Mesothelial cell of epicardium (in vitro differentiated cells): Measurements from ENCODE around the gene IFT172. TPM values are rescaled to one million over a fixed set of nuclear protein-coding genes. Genes with fewer than 3 reads are reported as not detected.

Source experiments
- DNase-seq, 2 experiments: peaks; one replicate each; pipeline ENCODE4 v3.0.0; 2021; ENCODE audit warnings: low spot score in 2 of 2; ENCODE audit not compliant: unreplicated experiment in 2 of 2
- H3K27ac Mint-ChIP-seq: 2 replicates; pipeline ENCODE4 v1.8.0; 2021; ENCODE audit warnings: mixed read lengths
- H3K27me3 Mint-ChIP-seq: 2 replicates; pipeline ENCODE4 v1.8.0; 2021; ENCODE audit warnings: low read depth, mixed read lengths
- H3K36me3 Mint-ChIP-seq: 2 replicates; pipeline ENCODE4 v1.8.0; 2021; ENCODE audit warnings: mixed read lengths
- H3K4me1 Mint-ChIP-seq: 2 replicates; pipeline ENCODE4 v1.8.0; 2021; ENCODE audit warnings: mixed read lengths
- H3K4me3 Mint-ChIP-seq: 2 replicates; pipeline ENCODE4 v1.8.0; 2021; ENCODE audit warnings: mild to moderate bottlenecking, moderate library complexity, mixed read lengths
- H3K9me3 Mint-ChIP-seq: 2 replicates; pipeline ENCODE4 v1.8.0; 2021; ENCODE audit warnings: mixed read lengths
- total RNA-seq: library from RNA; stranded (reverse); gene quantifications from 3 replicates; pipeline ENCODE4 v1.2.1, GENCODE V29; 2021
- TF ChIP-seq, protein P1 (sequence below): fragments of 200-600 bp; sonication (generic); IDR thresholded peaks from one replicate; pipeline ENCODE4 v1.5.0; 2021; ENCODE audit warnings: antibody characterized with exemption; ENCODE audit not compliant: unreplicated experiment

Gene IFT172
- total RNA-seq, 1 donor from 2014 or later: 68.0 TPM

GRCh38 chr2:27400348-27401135, 89.0 kb downstream of the IFT172 start:
- Mint-ChIP-seq H3K4me3 (no peak overlapping the region), H3K4me1 (no peaks in the 10 kb centered on the region), H3K27ac (peak overlapping the region; percentile 7), H3K9me3 (no peaks in the 10 kb centered on the region), H3K27me3 (no peaks in the 10 kb centered on the region), H3K36me3 (peaks cover 6% of the 10 kb centered on the region)
- TF ChIP-seq, protein P1, sequence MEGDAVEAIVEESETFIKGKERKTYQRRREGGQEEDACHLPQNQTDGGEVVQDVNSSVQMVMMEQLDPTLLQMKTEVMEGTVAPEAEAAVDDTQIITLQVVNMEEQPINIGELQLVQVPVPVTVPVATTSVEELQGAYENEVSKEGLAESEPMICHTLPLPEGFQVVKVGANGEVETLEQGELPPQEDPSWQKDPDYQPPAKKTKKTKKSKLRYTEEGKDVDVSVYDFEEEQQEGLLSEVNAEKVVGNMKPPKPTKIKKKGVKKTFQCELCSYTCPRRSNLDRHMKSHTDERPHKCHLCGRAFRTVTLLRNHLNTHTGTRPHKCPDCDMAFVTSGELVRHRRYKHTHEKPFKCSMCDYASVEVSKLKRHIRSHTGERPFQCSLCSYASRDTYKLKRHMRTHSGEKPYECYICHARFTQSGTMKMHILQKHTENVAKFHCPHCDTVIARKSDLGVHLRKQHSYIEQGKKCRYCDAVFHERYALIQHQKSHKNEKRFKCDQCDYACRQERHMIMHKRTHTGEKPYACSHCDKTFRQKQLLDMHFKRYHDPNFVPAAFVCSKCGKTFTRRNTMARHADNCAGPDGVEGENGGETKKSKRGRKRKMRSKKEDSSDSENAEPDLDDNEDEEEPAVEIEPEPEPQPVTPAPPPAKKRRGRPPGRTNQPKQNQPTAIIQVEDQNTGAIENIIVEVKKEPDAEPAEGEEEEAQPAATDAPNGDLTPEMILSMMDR: no peak
- no peak for DNase-seq

DNA sequence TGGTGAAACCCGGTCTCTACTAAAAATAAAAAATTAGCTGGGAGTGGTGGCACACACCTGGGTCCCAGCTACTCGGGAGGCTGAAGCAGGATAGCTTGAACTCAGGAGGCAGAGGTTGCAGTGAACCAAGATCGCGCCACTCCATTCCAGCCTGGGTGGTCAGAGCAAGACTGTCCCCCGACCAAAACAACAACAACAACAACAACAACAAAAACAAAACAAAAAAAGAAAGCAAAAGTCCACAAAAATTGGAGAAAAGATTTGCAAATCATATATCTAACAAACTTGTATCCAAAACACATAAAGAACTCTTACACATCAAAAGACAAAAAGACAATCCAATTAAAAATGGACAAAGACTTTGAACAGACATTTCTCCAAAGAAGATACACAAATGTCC, 90.6 kb downstream of the IFT172 start:
- Mint-ChIP-seq H3K36me3 (peaks cover 6% of the 10 kb centered on the region), H3K9me3 (no peaks in the 10 kb centered on the region), H3K27me3 (no peaks in the 10 kb centered on the region), H3K4me3 (no peak overlapping the region), H3K4me1 (no peaks in the 10 kb centered on the region), H3K27ac (no peak overlapping the region)
- DNase-seq: no peak
- TF ChIP-seq, protein P1: no peak

Other genes starting within 250 kb of the IFT172 start
- 2.3 to 3.4 TPM (median 3.1 TPM) in 3 replicates for gene SLC30A3, start 226.7 kb downstream of the IFT172 start, total RNA-seq
- 0.18 to 0.27 TPM in 2 of 3 replicates, not detected in the other for gene DNAJC5G, start 214.3 kb downstream of the IFT172 start, total RNA-seq
- gene TRIM54, start 207.3 kb downstream of the IFT172 start, total RNA-seq: 0.18 to 0.47 TPM (median 0.18 TPM) in 3 replicates
- gene UCN, start 181.3 kb downstream of the IFT172 start, total RNA-seq: 3.1 to 5.1 TPM (median 4.4 TPM) in 3 replicates
- 65.8 to 70.0 TPM (median 68.3 TPM) in 3 replicates for gene MPV17, start 166.6 kb downstream of the IFT172 start, total RNA-seq
- gene GTF3C2, start 133.0 kb downstream of the IFT172 start, total RNA-seq: 87.5 to 90.1 TPM (median 89.3 TPM) in 3 replicates
- 42.2 to 49.0 TPM (median 47.1 TPM) in 3 replicates for gene EIF2B4, start 119.4 kb downstream of the IFT172 start, total RNA-seq
- 83.0 to 88.4 TPM (median 88.2 TPM) in 3 replicates for gene SNX17, start 119.1 kb downstream of the IFT172 start, total RNA-seq
- gene ZNF513, start 109.0 kb downstream of the IFT172 start, total RNA-seq: 25.0 to 25.7 TPM (median 25.1 TPM) in 3 replicates
- gene PPM1G, start 80.2 kb downstream of the IFT172 start, total RNA-seq: 60.0 to 63.7 TPM (median 62.4 TPM) in 3 replicates
- gene NRBP1, start 61.1 kb downstream of the IFT172 start, total RNA-seq: 126 to 130 TPM (median 129 TPM) in 3 replicates
- gene KRTCAP3, start 47.4 kb downstream of the IFT172 start, total RNA-seq: 24.5 to 26.1 TPM (median 25.5 TPM) in 3 replicates
- gene FNDC4, start 5.5 kb upstream of the IFT172 start, total RNA-seq: 8.1 to 8.4 TPM (median 8.4 TPM) in 3 replicates
- not detected in 3 replicates for gene GCKR, start 7.1 kb upstream of the IFT172 start, total RNA-seq
- 65.6 to 75.1 TPM (median 72.8 TPM) in 3 replicates for gene ZNF512, start 93.3 kb upstream of the IFT172 start, total RNA-seq
- gene CCDC121, start 139.3 kb upstream of the IFT172 start, total RNA-seq: 4.6 to 5.2 TPM (median 4.9 TPM) in 3 replicates
- 32.4 to 36.7 TPM (median 36.3 TPM) in 3 replicates for gene GPN1, start 139.3 kb upstream of the IFT172 start, total RNA-seq
- gene SUPT7L, start 173.9 kb upstream of the IFT172 start, total RNA-seq: 40.6 to 42.6 TPM (median 41.2 TPM) in 3 replicates
- 18.8 to 20.0 TPM (median 19.1 TPM) in 3 replicates for gene SLC4A1AP, start 174.1 kb upstream of the IFT172 start, total RNA-seq